HepG2 (cell line): ENCODE data around the gene STK31. TPM values are rescaled to one million over a fixed set of nuclear protein-coding genes. Genes with fewer than 3 reads are reported as not detected.
"Not testable (repeated sequence)": the region's sequence is repeated elsewhere in the genome, so short reads cannot be mapped to it uniquely, and the experiment has no call there.

Experiments
- ATAC-seq: fragments of 200-7000 bp; cut with Tn5 transposase; 3 replicates; pipeline ENCODE4 v1.9.1; 2020; ENCODE audit warnings: mild to moderate bottlenecking, moderate library complexity
- BruUV-seq: library from RNA; stranded (reverse); fragments of 400-500 nt; replicated peaks from 2 replicates; lab custom pipeline; 2021; lab: Mats Ljungman, UMichigan
- CTCF ChIA-PET: fragments of 300-600 bp; formaldehyde crosslinking; extraction: SDS; loops from one replicate; lab custom pipeline; 2021; ENCODE audit warnings: low total read pairs, inconsistent platforms, low intra/inter-chr PET ratio; lab: Yijun Ruan, JAX
- POLR2A ChIA-PET: fragments of 350-600 bp; sonication (Branson Sonifier 250); formaldehyde crosslinking; loops from one replicate; lab custom pipeline; 2020; ENCODE audit warnings: antibody characterized with exemption, inconsistent platforms; lab: Yijun Ruan, JAX
- DNase-seq: peaks from one replicate; pipeline ENCODE4 v3.0.0-alpha.2; 2015; ENCODE audit warnings: low spot score
- FAIRE-seq: peaks from 3 replicates; lab custom pipeline; 2011; peaks lifted over from hg19 to GRCh38; lab: Jason Lieb, UNC
- H2AFZ ChIP-seq: one replicate; pipeline ENCODE4 v1.6.1; 2011; ENCODE audit warnings: low read length, inconsistent platforms
- H3K27ac ChIP-seq: fragments of 300-600 bp; 3 replicates; pipeline ENCODE4 v1.8.0; 2011; ENCODE audit warnings: mixed run types, mild to moderate bottlenecking, mixed read lengths, low read length, inconsistent platforms; ENCODE audit not compliant: insufficient read depth; ENCODE audit errors: extremely low read length
- H3K27me3 ChIP-seq, 2 experiments: fragments of 200-600 bp in 1 of 2; 2 replicates in 1 of 2; 3 replicates in 1 of 2; pipeline versions ENCODE4 v1.6.0 to v1.8.0; 2011; ENCODE audit warnings: low read length in 2 of 2, mild to moderate bottlenecking in 2 of 2, moderate library complexity in 2 of 2, inconsistent platforms in 1 of 2; ENCODE audit not compliant: insufficient read depth in 2 of 2, control insufficient read depth in 1 of 2
- H3K36me3 ChIP-seq, 2 experiments: fragments of 200-600 bp in 1 of 2; replicated peaks in 1 of 2; 2 replicates in 1 of 2; 3 replicates in 1 of 2; pipeline versions ENCODE4 v1.5.1 to v1.8.0; 2011; ENCODE audit warnings: low read length in 2 of 2, inconsistent platforms in 1 of 2; ENCODE audit not compliant: insufficient read depth in 2 of 2, control insufficient read depth in 1 of 2
- H3K4me1 ChIP-seq: 2 replicates; pipeline ENCODE4 v1.5.1; 2012; ENCODE audit warnings: low read length, inconsistent platforms; ENCODE audit not compliant: insufficient read depth
- H3K4me2 ChIP-seq: 2 replicates; pipeline ENCODE4 v1.6.0; 2011; ENCODE audit warnings: low read depth, low read length, inconsistent platforms
- H3K4me3 ChIP-seq, 3 experiments: fragments of 200-600 bp in 1 of 3; sonication (generic), shearing (Covaris generic) in 1 of 3; replicated peaks in 1 of 3; 2 replicates each; pipeline ENCODE4 v1.5.1; 2011 to 2016; ENCODE audit warnings: low read length in 3 of 3, inconsistent platforms in 2 of 3, low read depth in 2 of 3, mild to moderate bottlenecking in 2 of 3, control low read depth in 1 of 3, mixed read lengths in 1 of 3; ENCODE audit not compliant: insufficient read depth in 1 of 3
- H3K79me2 ChIP-seq: one replicate; pipeline ENCODE4 v1.6.1; 2011; ENCODE audit warnings: low read length, inconsistent platforms; ENCODE audit not compliant: insufficient read depth
- H3K9ac ChIP-seq: 2 replicates; pipeline ENCODE4 v1.6.0; 2011; ENCODE audit warnings: mild to moderate bottlenecking, low read depth, low read length, inconsistent platforms; ENCODE audit not compliant: insufficient read depth
- H3K9me3 ChIP-seq: 2 replicates; pipeline ENCODE4 v1.5.1; 2012; ENCODE audit warnings: mild to moderate bottlenecking, low read length
- H4K20me1 ChIP-seq: 2 replicates; pipeline ENCODE4 v1.6.0; 2011; ENCODE audit warnings: inconsistent platforms, mild to moderate bottlenecking, low read length, moderate library complexity; ENCODE audit not compliant: insufficient read depth
- CEBPG ChIP-seq: IDR thresholded peaks from 2 replicates; pipeline ENCODE4 v1.6.1; 2016
- HIC2 ChIP-seq: sonication (generic); formaldehyde crosslinking; IDR thresholded peaks from 2 replicates; pipeline ENCODE4 v1.9.0; 2022; ENCODE audit warnings: low read depth, missing genetic modification reagents
- KLF11 ChIP-seq: IDR thresholded peaks from 2 replicates; pipeline ENCODE4 v1.6.1; 2016; ENCODE audit warnings: missing compliant biosample characterization
- KLF6 ChIP-seq: IDR thresholded peaks from 2 replicates; pipeline ENCODE4 v1.8.0; 2016; ENCODE audit warnings: missing biosample characterization, missing genetic modification reagents
- MLXIP ChIP-seq: sonication (generic); formaldehyde crosslinking; IDR thresholded peaks from 2 replicates; pipeline ENCODE4 v1.9.0; 2021; ENCODE audit warnings: missing genetic modification reagents, borderline replicate concordance
- NFATC3 ChIP-seq: sonication (generic); formaldehyde crosslinking; IDR thresholded peaks from 2 replicates; pipeline ENCODE4 v1.5.1; 2020; ENCODE audit warnings: mild to moderate bottlenecking, missing genetic modification reagents
- PHF5A ChIP-seq: IDR thresholded peaks from one replicate; pipeline ENCODE4 v1.6.1; 2018; ENCODE audit warnings: low read depth, missing genetic modification reagents; ENCODE audit not compliant: unreplicated experiment
- POLR2AphosphoS5 ChIP-seq: IDR thresholded peaks from 2 replicates; pipeline ENCODE4 v1.6.1; 2012; ENCODE audit warnings: low read depth, low read length
- SATB2 ChIP-seq: sonication (generic); formaldehyde crosslinking; IDR thresholded peaks from 2 replicates; pipeline ENCODE4 v1.5.0; 2020; ENCODE audit warnings: missing genetic modification reagents
- SNAI1 ChIP-seq: sonication (generic); formaldehyde crosslinking; IDR thresholded peaks from 2 replicates; pipeline ENCODE4 v1.5.0; 2020; ENCODE audit warnings: mild to moderate bottlenecking, missing genetic modification reagents, borderline replicate concordance
- ZNF644 ChIP-seq: IDR thresholded peaks from 2 replicates; pipeline ENCODE4 v1.6.1; 2016; ENCODE audit warnings: low read depth
- ZSCAN9 ChIP-seq: IDR thresholded peaks from 2 replicates; pipeline ENCODE4 v1.6.1; 2016; ENCODE audit warnings: borderline replicate concordance
- WGBS: methylation state at CpG from one replicate; pipeline ENCODE4 v1.1.6; 2017; ENCODE audit warnings: low lambda C conversion rate; 5-methylcytosine and 5-hydroxymethylcytosine counted together
- in situ Hi-C: cut with HindIII; loops from 2 replicates; pipeline ENCODE4 v1.10.0; 2017; ENCODE audit warnings: low pct_unique_long_range_greater_than_20kb; ENCODE audit not compliant: extremely low pct_ligation_motif_present
- intact Hi-C: fragments of 100-400 bp; cut with micrococcal nuclease; formaldehyde crosslinking; loops from one replicate; pipeline ENCODE4 v1.10.0; 2022; ENCODE audit not compliant: unreplicated experiment
- polyA plus RNA-seq, 8 experiments: library from polyadenylated mRNA; depleted of rRNA in 3 of 8; stranded (reverse) in 7 of 8; unstranded in 1 of 8; fragments of >200 nt; fragmentation: Illumina TruSeq in 4 of 8; extraction: Trizol in 4 of 8; gene quantifications; 2 replicates each; pipeline versions ENCODE4 v1.2.1 to v1.2.3, GENCODE V29; 2011 to 2016; ENCODE audit warnings: low read depth in 4 of 8, missing spikeins in 1 of 8, mixed read lengths in 1 of 8; ENCODE audit not compliant: insufficient read depth in 1 of 8
- total RNA-seq, 5 experiments: library from RNA; depleted of rRNA; stranded (reverse); fragments of >200 nt; fragmentation: Illumina TruSeq; extraction: Trizol; gene quantifications; 2 replicates each; pipeline ENCODE4 v1.2.3, GENCODE V29; 2016; ENCODE audit warnings: low read depth in 1 of 5

The STK31 gene
- total and polyA plus RNA-seq, 2 of the 13 experiments (the other 11 are each of a cell fraction or from before 2014, with no cell fraction given): not detected

- BruUV-seq, DNase-seq, H2AFZ ChIP-seq, H3K36me3 ChIP-seq, FAIRE-seq, POLR2A ChIA-PET, H3K4me2 ChIP-seq, H3K4me1 ChIP-seq, H3K9ac ChIP-seq, CTCF ChIA-PET, intact Hi-C loops, H3K27ac ChIP-seq, H4K20me1 ChIP-seq, H3K4me3 ChIP-seq, H3K27me3 ChIP-seq, ATAC-seq, H3K9me3 ChIP-seq, H3K79me2 ChIP-seq: not testable (repeated sequence)
- in situ Hi-C loops: loop anchor here (25.0 kb wide), 1 partner anchor 462 kb away; no protein-coding TSS in a partner anchor
- WGBS: 45% methylated on average over 4 of the region's 4 CpGs
Observed at GRCh38 chr7:23724113-23724512, 14.1 kb downstream of the STK31 start.

- TF ChIP-seq ZSCAN9 (CRISPR knock-in tag): no peak
- no peak for TF ChIP-seq SNAI1 (CRISPR knock-in tag)
- TF ChIP-seq KLF11 (CRISPR knock-in tag): no peak
- no peak for TF ChIP-seq MLXIP (CRISPR knock-in tag)
- no peak for TF ChIP-seq PHF5A (CRISPR knock-in tag)
- no peak for TF ChIP-seq KLF6
- no peak for TF ChIP-seq CEBPG (CRISPR knock-in tag)
- no peak for TF ChIP-seq POLR2AphosphoS5
- TF ChIP-seq SATB2 (CRISPR knock-in tag): no peak
- no peak for TF ChIP-seq HIC2 (CRISPR knock-in tag)
- TF ChIP-seq NFATC3 (CRISPR knock-in tag): no peak
- TF ChIP-seq ZNF644: no peak
- H3K9ac ChIP-seq: no peak overlapping the region
- FAIRE-seq (no peak), DNase-seq (no peak), ATAC-seq (no peak)
- H3K9me3 ChIP-seq: peaks cover 11% of the 10 kb centered on the region
- in situ Hi-C loops (no loop called here), intact Hi-C loops (no loop called here)
- no peak overlapping the region for H3K4me2 ChIP-seq
- H3K4me3 ChIP-seq: no peak overlapping the region
- BruUV-seq: no TSS peak
- H3K4me1 ChIP-seq: no peaks in the 10 kb centered on the region
- H4K20me1 ChIP-seq: no peaks in the 10 kb centered on the region
- no peaks in the 10 kb centered on the region for H3K36me3 ChIP-seq
- H2AFZ ChIP-seq: no peak overlapping the region
- H3K27ac ChIP-seq: no peak overlapping the region
- no peaks in the 10 kb centered on the region for H3K79me2 ChIP-seq
- no peaks in the 10 kb centered on the region; a peak in 1 of 5 replicates for H3K27me3 ChIP-seq
- ChIA-PET CTCF (no interaction called here), POLR2A (no interaction called here)
Observed at GRCh38 chr7:23742051-23742450, 32.0 kb downstream of the STK31 start.
